Measurements from ENCODE around the gene SEZ6. TPM values are rescaled to one million over a fixed set of nuclear protein-coding genes. Genes with fewer than 3 reads are reported as not detected.

Gene SEZ6
- polyA plus RNA-seq, 3 donors: 0.17 to 0.33 (median 0.18) TPM

DNA sequence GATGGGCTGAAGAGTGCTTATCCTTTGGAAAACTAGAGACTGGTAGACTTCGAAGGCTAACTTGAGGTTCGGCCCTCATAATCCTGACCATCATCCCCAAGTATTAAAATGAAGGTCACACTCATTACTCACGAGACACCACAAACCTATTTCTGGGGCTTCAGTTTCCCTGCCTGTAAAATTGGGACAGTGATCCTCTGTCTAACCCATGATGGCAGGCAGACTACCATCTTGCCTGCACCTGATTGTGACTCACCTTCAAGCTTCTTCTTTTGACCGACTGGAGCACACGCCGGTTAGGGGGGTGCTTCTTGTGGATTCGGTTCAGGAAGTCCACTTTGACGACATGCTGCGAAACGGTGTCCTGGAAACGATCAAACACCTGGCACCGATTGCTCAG, 88.8 kb downstream of the SEZ6 start:
- Histone ChIP-seq H3K4me1 (ENCODE audit: control insufficient read depth in 1 of 2, insufficient read depth in 2 of 2, low read length in 2 of 2) (no peaks in the 10 kb centered on the region), H2AFZ (ENCODE audit: insufficient read depth, low read depth, low read length, poor library complexity, severe bottlenecking) (no peak overlapping the region), H3K27me3 (ENCODE audit: control insufficient read depth in 2 of 2, insufficient read depth in 2 of 2, low read length in 2 of 2) (no peaks in the 10 kb centered on the region), H3K4me3 (replicated peaks in 1 of 3; ENCODE audit: low read depth in 2 of 3, low read length in 3 of 3) (no peak overlapping the region), H4K20me1 (ENCODE audit: insufficient read depth, low read length) (peaks cover 59% of the 10 kb centered on the region), H3K9ac (ENCODE audit: insufficient read depth, low read length, poor library complexity, severe bottlenecking) (no peak overlapping the region), H3K27ac (ENCODE audit: low read depth in 1 of 2, low read length in 2 of 2) (peak overlapping the region in 1 of 2 donors; percentile 33), H3K4me2 (replicated peaks; ENCODE audit: extremely low read depth, low read length, poor library complexity, severe bottlenecking) (no peak overlapping the region), H3K36me3 (replicated peaks in 1 of 2; ENCODE audit: control insufficient read depth in 1 of 2, insufficient read depth in 2 of 2, low read length in 2 of 2) (peaks cover 95 to 100% of the 10 kb centered on the region in 2 donors), H3K79me2 (ENCODE audit: insufficient read depth, low read length) (peaks cover 6% of the 10 kb centered on the region), H3K9me3 (replicated peaks in 1 of 2; ENCODE audit: control insufficient read depth in 1 of 2, insufficient read depth in 1 of 2, low read length in 2 of 2) (no peaks in the 10 kb centered on the region)
- no peak overlapping the region for H3K4me3 Mint-ChIP-seq
- peak overlapping the region; percentile 20 to 75 (median 65) for H3K27ac Mint-ChIP-seq
- intact Hi-C loops (cut with micrococcal nuclease): no loop called here
- no peak for DNase-seq
- TF ChIP-seq, protein P1, sequence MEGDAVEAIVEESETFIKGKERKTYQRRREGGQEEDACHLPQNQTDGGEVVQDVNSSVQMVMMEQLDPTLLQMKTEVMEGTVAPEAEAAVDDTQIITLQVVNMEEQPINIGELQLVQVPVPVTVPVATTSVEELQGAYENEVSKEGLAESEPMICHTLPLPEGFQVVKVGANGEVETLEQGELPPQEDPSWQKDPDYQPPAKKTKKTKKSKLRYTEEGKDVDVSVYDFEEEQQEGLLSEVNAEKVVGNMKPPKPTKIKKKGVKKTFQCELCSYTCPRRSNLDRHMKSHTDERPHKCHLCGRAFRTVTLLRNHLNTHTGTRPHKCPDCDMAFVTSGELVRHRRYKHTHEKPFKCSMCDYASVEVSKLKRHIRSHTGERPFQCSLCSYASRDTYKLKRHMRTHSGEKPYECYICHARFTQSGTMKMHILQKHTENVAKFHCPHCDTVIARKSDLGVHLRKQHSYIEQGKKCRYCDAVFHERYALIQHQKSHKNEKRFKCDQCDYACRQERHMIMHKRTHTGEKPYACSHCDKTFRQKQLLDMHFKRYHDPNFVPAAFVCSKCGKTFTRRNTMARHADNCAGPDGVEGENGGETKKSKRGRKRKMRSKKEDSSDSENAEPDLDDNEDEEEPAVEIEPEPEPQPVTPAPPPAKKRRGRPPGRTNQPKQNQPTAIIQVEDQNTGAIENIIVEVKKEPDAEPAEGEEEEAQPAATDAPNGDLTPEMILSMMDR (IDR thresholded peaks at IDR 0.05): no peak
- H3K36me3 Mint-ChIP-seq: peaks cover 88 to 99% of the 10 kb centered on the region in 2 donors
- H3K27me3 Mint-ChIP-seq (ENCODE audit: low read depth in 3 of 3): peaks cover 0 to 3% (median 0%) of the 10 kb centered on the region in 3 donors
- no peaks in the 10 kb centered on the region for H3K9me3 Mint-ChIP-seq
- no peaks in the 10 kb centered on the region for H3K4me1 Mint-ChIP-seq
- 86% methylated on average over 12 of the region's 12 CpGs for WGBS (ENCODE audit: insufficient coverage)

DNA sequence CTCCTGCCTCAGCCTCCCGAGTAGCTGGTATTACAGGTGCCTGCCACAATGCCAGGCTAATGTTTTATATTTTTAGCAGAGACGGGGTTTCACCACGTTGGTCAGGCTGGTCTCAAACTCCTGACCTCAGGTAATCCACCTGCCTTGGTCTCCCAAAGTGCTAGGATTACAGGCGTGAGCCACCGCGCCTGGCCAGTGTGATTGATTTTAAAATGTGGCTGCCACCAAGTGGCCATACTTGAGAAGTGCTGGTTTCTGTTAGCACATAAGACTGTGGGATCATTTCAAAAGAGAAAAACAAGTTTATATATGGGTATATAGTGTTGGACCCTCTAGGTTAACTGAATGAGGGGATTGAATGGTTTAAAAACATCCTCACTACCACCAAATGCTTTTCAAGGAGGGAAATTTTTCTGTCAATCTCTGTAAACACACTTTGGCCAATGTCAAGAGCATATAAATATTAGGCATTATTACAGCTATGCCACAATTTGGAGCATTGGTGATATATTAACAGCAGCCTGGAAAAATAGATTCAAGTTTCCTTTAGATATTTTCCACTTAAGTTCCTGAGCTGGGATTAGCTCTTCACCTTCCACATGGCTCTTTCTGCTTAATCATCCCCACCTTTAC, 89.4 kb downstream of the SEZ6 start:
- no peak overlapping the region for H3K4me2 ChIP-seq (replicated peaks; ENCODE audit: extremely low read depth, low read length, poor library complexity, severe bottlenecking)
- Mint-ChIP-seq H3K27me3 (ENCODE audit: low read depth in 3 of 3) (peaks cover 0 to 3% (median 0%) of the 10 kb centered on the region in 3 donors), H3K9me3 (no peaks in the 10 kb centered on the region), H3K4me1 (no peaks in the 10 kb centered on the region), H3K27ac (peak overlapping the region; percentile 20 to 75 (median 58)), H3K4me3 (no peak overlapping the region), H3K36me3 (peaks cover 89 to 99% of the 10 kb centered on the region in 2 donors)
- intact Hi-C loops (cut with micrococcal nuclease): no loop called here
- DNase-seq: peak in 2 of 3 donors; percentile 34 to 35
- no peak overlapping the region for H3K4me3 ChIP-seq (replicated peaks in 1 of 3; ENCODE audit: low read depth in 2 of 3, low read length in 3 of 3)
- H3K4me1 ChIP-seq (ENCODE audit: control insufficient read depth in 1 of 2, insufficient read depth in 2 of 2, low read length in 2 of 2): no peaks in the 10 kb centered on the region
- peaks cover 65% of the 10 kb centered on the region for H4K20me1 ChIP-seq (ENCODE audit: insufficient read depth, low read length)
- peaks cover 10% of the 10 kb centered on the region for H3K79me2 ChIP-seq (ENCODE audit: insufficient read depth, low read length)
- TF ChIP-seq, protein P1 (IDR thresholded peaks at IDR 0.05): peak; percentile 79
- 64% methylated on average over 3 of the region's 6 CpGs for WGBS (ENCODE audit: insufficient coverage)
- H3K9ac ChIP-seq (ENCODE audit: insufficient read depth, low read length, poor library complexity, severe bottlenecking): no peak overlapping the region
- no peak overlapping the region for H2AFZ ChIP-seq (ENCODE audit: insufficient read depth, low read depth, low read length, poor library complexity, severe bottlenecking)
- peak overlapping the region in 1 of 2 donors; percentile 33 for H3K27ac ChIP-seq (ENCODE audit: low read depth in 1 of 2, low read length in 2 of 2)
- peaks cover 95 to 100% of the 10 kb centered on the region in 2 donors for H3K36me3 ChIP-seq (replicated peaks in 1 of 2; ENCODE audit: control insufficient read depth in 1 of 2, insufficient read depth in 2 of 2, low read length in 2 of 2)
- H3K27me3 ChIP-seq (ENCODE audit: control insufficient read depth in 2 of 2, insufficient read depth in 2 of 2, low read length in 2 of 2): no peaks in the 10 kb centered on the region
- H3K9me3 ChIP-seq (replicated peaks in 1 of 2; ENCODE audit: control insufficient read depth in 1 of 2, insufficient read depth in 1 of 2, low read length in 2 of 2): no peaks in the 10 kb centered on the region

All from CD14-positive monocyte (primary cell).